ENCODE measurements around the gene CTSH. TPM values are rescaled to one million over a fixed set of nuclear protein-coding genes. Genes with fewer than 3 reads are reported as not detected.

CTSH gene
- total and polyA plus RNA-seq, 2 of the 13 experiments (the other 11 are each of a cell fraction or from before 2014, with no cell fraction given), result 265 to 653 TPM

DNA sequence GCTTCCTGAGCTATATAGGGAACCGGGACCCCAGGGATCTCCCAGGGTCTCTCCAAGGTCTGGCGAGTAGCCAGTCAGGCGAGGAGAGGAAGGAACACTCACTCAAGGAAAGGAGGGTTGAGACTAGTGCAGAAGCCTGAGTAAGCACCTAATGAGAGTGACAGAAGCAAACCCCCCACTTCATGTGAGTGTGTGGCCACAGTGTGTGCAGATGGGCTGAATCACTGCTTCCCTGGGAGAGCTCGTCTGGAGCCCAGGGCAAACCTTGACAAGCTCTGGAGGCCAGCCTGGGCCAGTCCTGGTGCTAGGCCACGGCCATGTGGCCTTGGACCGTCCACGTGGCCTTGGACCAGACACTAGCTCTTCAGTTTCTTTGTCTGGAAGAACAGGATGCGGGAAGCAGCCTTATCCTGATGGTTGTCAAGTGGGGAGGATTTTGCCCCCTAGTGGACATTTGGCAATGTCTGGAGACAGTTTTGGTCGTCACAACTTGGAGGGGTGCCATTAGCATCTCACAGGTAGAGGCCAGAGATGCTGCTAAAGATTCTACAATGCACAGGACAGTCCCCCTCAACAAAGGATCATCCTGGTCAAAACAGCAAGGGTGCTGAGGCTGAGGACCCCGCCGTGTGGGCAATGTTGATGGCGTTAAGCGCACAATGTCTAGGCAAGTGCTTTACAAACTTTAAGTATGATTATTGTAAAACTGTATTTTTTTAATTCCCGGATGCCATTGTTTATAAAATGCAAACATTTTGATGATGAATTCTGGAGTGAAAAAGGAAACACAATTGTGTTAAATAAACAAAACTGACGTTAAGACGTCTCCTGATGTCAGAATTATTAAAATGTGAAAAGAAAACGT lies 34.8 kb upstream of the CTSH start (continued):
- peak; percentile 83 for TF ChIP-seq CBX5 (CRISPR knock-in tag; IDR thresholded peaks at IDR 0.05; ENCODE audit: borderline replicate concordance)
- no peak for TF ChIP-seq HNRNPUL1 (IDR thresholded peaks at IDR 0.05; ENCODE audit: low read depth, low read length)
- TF ChIP-seq, protein P1, sequence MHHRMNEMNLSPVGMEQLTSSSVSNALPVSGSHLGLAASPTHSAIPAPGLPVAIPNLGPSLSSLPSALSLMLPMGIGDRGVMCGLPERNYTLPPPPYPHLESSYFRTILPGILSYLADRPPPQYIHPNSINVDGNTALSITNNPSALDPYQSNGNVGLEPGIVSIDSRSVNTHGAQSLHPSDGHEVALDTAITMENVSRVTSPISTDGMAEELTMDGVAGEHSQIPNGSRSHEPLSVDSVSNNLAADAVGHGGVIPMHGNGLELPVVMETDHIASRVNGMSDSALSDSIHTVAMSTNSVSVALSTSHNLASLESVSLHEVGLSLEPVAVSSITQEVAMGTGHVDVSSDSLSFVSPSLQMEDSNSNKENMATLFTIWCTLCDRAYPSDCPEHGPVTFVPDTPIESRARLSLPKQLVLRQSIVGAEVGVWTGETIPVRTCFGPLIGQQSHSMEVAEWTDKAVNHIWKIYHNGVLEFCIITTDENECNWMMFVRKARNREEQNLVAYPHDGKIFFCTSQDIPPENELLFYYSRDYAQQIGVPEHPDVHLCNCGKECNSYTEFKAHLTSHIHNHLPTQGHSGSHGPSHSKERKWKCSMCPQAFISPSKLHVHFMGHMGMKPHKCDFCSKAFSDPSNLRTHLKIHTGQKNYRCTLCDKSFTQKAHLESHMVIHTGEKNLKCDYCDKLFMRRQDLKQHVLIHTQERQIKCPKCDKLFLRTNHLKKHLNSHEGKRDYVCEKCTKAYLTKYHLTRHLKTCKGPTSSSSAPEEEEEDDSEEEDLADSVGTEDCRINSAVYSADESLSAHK (CRISPR knock-in tag; IDR thresholded peaks at IDR 0.05; ENCODE audit: borderline replicate concordance), result no peak
- TF ChIP-seq ZNF543 (CRISPR knock-in tag; IDR thresholded peaks at IDR 0.05), result no peak
- TF ChIP-seq EZH2 (conservative IDR thresholded peaks at IDR 0.05; ENCODE audit: low read depth, low read length), result no peak
- TF ChIP-seq, protein P2, sequence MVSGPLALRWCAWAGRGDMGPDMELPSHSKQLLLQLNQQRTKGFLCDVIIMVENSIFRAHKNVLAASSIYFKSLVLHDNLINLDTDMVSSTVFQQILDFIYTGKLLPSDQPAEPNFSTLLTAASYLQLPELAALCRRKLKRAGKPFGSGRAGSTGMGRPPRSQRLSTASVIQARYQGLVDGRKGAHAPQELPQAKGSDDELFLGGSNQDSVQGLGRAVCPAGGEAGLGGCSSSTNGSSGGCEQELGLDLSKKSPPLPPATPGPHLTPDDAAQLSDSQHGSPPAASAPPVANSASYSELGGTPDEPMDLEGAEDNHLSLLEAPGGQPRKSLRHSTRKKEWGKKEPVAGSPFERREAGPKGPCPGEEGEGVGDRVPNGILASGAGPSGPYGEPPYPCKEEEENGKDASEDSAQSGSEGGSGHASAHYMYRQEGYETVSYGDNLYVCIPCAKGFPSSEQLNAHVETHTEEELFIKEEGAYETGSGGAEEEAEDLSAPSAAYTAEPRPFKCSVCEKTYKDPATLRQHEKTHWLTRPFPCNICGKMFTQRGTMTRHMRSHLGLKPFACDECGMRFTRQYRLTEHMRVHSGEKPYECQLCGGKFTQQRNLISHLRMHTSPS (CRISPR knock-in tag; IDR thresholded peaks at IDR 0.05; ENCODE audit: low read depth), result no peak
- peak; percentile 46; the same call in 1 of the 2 replicates for TF ChIP-seq ZNF124 (CRISPR knock-in tag; IDR thresholded peaks at IDR 0.05)
- TF ChIP-seq ZFP37 (CRISPR knock-in tag; IDR thresholded peaks at IDR 0.05; ENCODE audit: borderline replicate concordance), result peak; percentile 86; the same call in 1 of the 2 replicates
- TF ChIP-seq HHEX (CRISPR knock-in tag; IDR thresholded peaks at IDR 0.05), result no peak; the same call in 1 of the 2 replicates
- TF ChIP-seq ZFP41 (CRISPR knock-in tag; IDR thresholded peaks at IDR 0.05; ENCODE audit: borderline replicate concordance), result peak; percentile 90; the same call in 1 of the 2 replicates
- no peak for TF ChIP-seq MZF1 (CRISPR knock-in tag; IDR thresholded peaks at IDR 0.05; ENCODE audit: borderline replicate concordance)
- TF ChIP-seq, protein P3, sequence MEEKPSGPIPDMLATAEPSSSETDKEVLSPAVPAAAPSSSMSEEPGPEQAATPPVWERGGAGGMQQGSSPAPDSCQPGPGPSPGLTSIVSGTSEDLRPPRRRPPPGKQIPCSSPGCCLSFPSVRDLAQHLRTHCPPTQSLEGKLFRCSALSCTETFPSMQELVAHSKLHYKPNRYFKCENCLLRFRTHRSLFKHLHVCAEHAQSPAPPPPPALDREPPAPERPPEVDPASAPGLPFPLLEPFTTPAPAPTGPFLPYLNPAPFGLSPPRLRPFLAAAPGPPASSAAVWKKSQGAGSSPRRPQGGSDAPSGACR (CRISPR knock-in tag; IDR thresholded peaks at IDR 0.05), result no peak
- TF ChIP-seq TEAD2 (CRISPR knock-in tag; IDR thresholded peaks at IDR 0.05), result no peak
- no peak for TF ChIP-seq ZNF207 (IDR thresholded peaks at IDR 0.05; ENCODE audit: borderline replicate concordance)
- TF ChIP-seq ZNF510 (CRISPR knock-in tag; IDR thresholded peaks at IDR 0.05; ENCODE audit: low read depth), result no peak
- TF ChIP-seq, protein P4, sequence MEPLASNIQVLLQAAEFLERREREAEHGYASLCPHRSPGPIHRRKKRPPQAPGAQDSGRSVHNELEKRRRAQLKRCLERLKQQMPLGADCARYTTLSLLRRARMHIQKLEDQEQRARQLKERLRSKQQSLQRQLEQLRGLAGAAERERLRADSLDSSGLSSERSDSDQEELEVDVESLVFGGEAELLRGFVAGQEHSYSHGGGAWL (CRISPR knock-in tag; IDR thresholded peaks at IDR 0.05), result peak; percentile 77; the same call in 1 of the 2 replicates
- TF ChIP-seq TBX2 (CRISPR knock-in tag; IDR thresholded peaks at IDR 0.05; ENCODE audit: borderline replicate concordance), result peak; percentile 72
- no peak for TF ChIP-seq RFX5 (IDR thresholded peaks at IDR 0.05; ENCODE audit: low read depth, low read length)
- no peak for TF ChIP-seq REL (CRISPR knock-in tag; conservative IDR thresholded peaks at IDR 0.05)
- TF ChIP-seq ZNF460 (CRISPR knock-in tag; IDR thresholded peaks at IDR 0.05; ENCODE audit: borderline replicate concordance), result no peak
- peak; percentile 83 for TF ChIP-seq ERF (CRISPR knock-in tag; IDR thresholded peaks at IDR 0.05)
- no peak for TF ChIP-seq ZNF382 (CRISPR knock-in tag; IDR thresholded peaks at IDR 0.05; ENCODE audit: borderline replicate concordance)
- no peak for TF ChIP-seq TSC22D2 (CRISPR knock-in tag; IDR thresholded peaks at IDR 0.05; ENCODE audit: borderline replicate concordance)
- TF ChIP-seq ZBTB20 (CRISPR knock-in tag; IDR thresholded peaks at IDR 0.05; ENCODE audit: borderline replicate concordance, low read depth), result peak; percentile 39; the same call in 1 of the 2 replicates
- 0 out of 2 replicates have a peak, but pooled peaks have one; percentile 64 for TF ChIP-seq ZNF619 (CRISPR knock-in tag; IDR thresholded peaks at IDR 0.05)
